Right ventricle myocardium superior (tissue), 1 donor: ENCODE measurements around the gene FAM181A. TPM values are rescaled to one million over a fixed set of nuclear protein-coding genes. Genes with fewer than 3 reads are reported as not detected.

Experiments used
- ATAC-seq: fragments of 200-7000 bp; cut with Tn5 transposase; one replicate; pipeline ENCODE4 v1.9.1; 2020; ENCODE audit warnings: mild to moderate bottlenecking; ENCODE audit not compliant: poor library complexity
- DNase-seq: peaks from one replicate; pipeline ENCODE4 v3.0.0-alpha.2; 2020
- intact Hi-C: fragments of 100-400 bp; cut with DNase I; formaldehyde crosslinking; loops from one replicate; pipeline ENCODE4 v1.11.2; 2022
- total RNA-seq: library from RNA; stranded (reverse); fragmentation: NEBNext Ultra II Directional; extraction: Animal tissue kit (Norgen Biotek cat#: 25700); gene quantifications from one replicate; pipeline ENCODE4 v1.2.1, GENCODE V29; 2021
- donor health status: DM: no; HTN: yes; CAD: no; lungs with severe emphysema.

Gene FAM181A
- total RNA-seq, 1 donor from 2014 or later: not detected

- intact Hi-C loops: no loop called here
- no peak for DNase-seq
- ATAC-seq: no peak
Measured at GRCh38 chr14:93957751-93958566, 30.8 kb downstream of the FAM181A start.

GRCh38 chr14:93958567-93959238 lies 31.6 kb downstream of the FAM181A start:
- no peak for ATAC-seq

GRCh38 chr14:93959239-93960107 lies 32.3 kb downstream of the FAM181A start:
- intact Hi-C loops: no loop called here
- no peak for ATAC-seq
- no peak for DNase-seq

More at GRCh38 chr14:93958567-93959238, 31.6 kb downstream of the FAM181A start:
- intact Hi-C loops: no loop called here
- no peak for DNase-seq

- ATAC-seq: no peak
- no peak for DNase-seq
- intact Hi-C loops: no loop called here
Measured at GRCh38 chr14:93960108-93960475, 32.9 kb downstream of the FAM181A start.

GRCh38 chr14:93960774-93961438 lies 33.8 kb downstream of the FAM181A start:
- intact Hi-C loops: no loop called here
- no peak for DNase-seq
- no peak for ATAC-seq

- no peak for DNase-seq
- intact Hi-C loops: no loop called here
- ATAC-seq: no peak
Measured at GRCh38 chr14:93961620-93962019, 34.5 kb downstream of the FAM181A start.

- intact Hi-C loops: no loop called here
- ATAC-seq (no peak), DNase-seq (no peak)
Measured at GRCh38 chr14:93962701-93963601, 35.8 kb downstream of the FAM181A start.

- no peak for ATAC-seq
- intact Hi-C loops: no loop called here
- DNase-seq: no peak
Measured at GRCh38 chr14:93963692-93964091, 36.5 kb downstream of the FAM181A start.

GRCh38 chr14:93964281-93964680 lies 37.1 kb downstream of the FAM181A start:
- DNase-seq (no peak), ATAC-seq (no peak)
- intact Hi-C loops: no loop called here

- intact Hi-C loops: no loop called here
- ATAC-seq (no peak), DNase-seq (no peak)
Measured at GRCh38 chr14:93964820-93965286, 37.7 kb downstream of the FAM181A start.

GRCh38 chr14:93965287-93965821 lies 38.2 kb downstream of the FAM181A start:
- intact Hi-C loops: no loop called here
- DNase-seq (no peak), ATAC-seq (no peak)

GRCh38 chr14:93965946-93966474 lies 38.9 kb downstream of the FAM181A start:
- intact Hi-C loops: no loop called here
- DNase-seq: no peak
- ATAC-seq: no peak

- no peak for ATAC-seq
- DNase-seq: no peak
- intact Hi-C loops: no loop called here
Measured at GRCh38 chr14:93967637-93968250, 40.6 kb downstream of the FAM181A start.

- DNase-seq: no peak
- intact Hi-C loops: no loop called here
- peak; percentile 16 for ATAC-seq
Measured at GRCh38 chr14:93969082-93969828, 42.1 kb downstream of the FAM181A start.

- ATAC-seq (no peak), DNase-seq (no peak)
- intact Hi-C loops: no loop called here
Measured at GRCh38 chr14:93970585-93970964, 43.4 kb downstream of the FAM181A start.

- no peak for ATAC-seq
- no peak for DNase-seq
- intact Hi-C loops: no loop called here
Measured at GRCh38 chr14:93970965-93971634, 44.0 kb downstream of the FAM181A start.
